Natural killer cell treated with Interleukin-12 subunit alpha and Interleukin-12 subunit beta and Interleukin-15 and Interleukin-18, amount 100 ng/mL, for 72 hours (primary cell): Measurements from ENCODE around the gene PDHX. TPM values are rescaled to one million over a fixed set of nuclear protein-coding genes. Genes with fewer than 3 reads are reported as not detected.
"Not testable (repeated sequence)": the region's sequence is repeated elsewhere in the genome, so short reads cannot be mapped to it uniquely, and the experiment has no call there.

ENCODE experiments used
- ATAC-seq, 2 donors: fragments of 150-1000 bp; cut with Tn5 transposase in 1 of 2; sonication (Bioruptor Pico), chemical (Tn5 transposase) in 1 of 2; 2 replicates each; pipeline ENCODE4 v1.10.0; 2021
- DNase-seq: peaks from one replicate; pipeline ENCODE4 v3.0.0; 2022; ENCODE audit warnings: low spot score
- H3K27ac Mint-ChIP-seq, 2 donors: 1 replicate in 1 of 2; 2 replicates in 1 of 2; pipeline ENCODE4 v1.8.0; 2022; ENCODE audit warnings: mixed read lengths in 2 of 2, mild to moderate bottlenecking in 1 of 2, moderate library complexity in 1 of 2
- H3K27me3 Mint-ChIP-seq, 2 donors: 1 replicate in 1 of 2; 2 replicates in 1 of 2; pipeline ENCODE4 v1.8.0; 2022; ENCODE audit warnings: mixed read lengths in 2 of 2
- H3K36me3 Mint-ChIP-seq: one replicate; pipeline ENCODE4 v1.8.0; 2022; ENCODE audit warnings: mixed read lengths
- H3K4me1 Mint-ChIP-seq, 2 donors: 1 replicate in 1 of 2; 2 replicates in 1 of 2; pipeline ENCODE4 v1.8.0; 2022; ENCODE audit warnings: low read depth in 2 of 2, mixed read lengths in 2 of 2, mild to moderate bottlenecking in 1 of 2
- H3K4me3 Mint-ChIP-seq: one replicate; pipeline ENCODE4 v1.8.0; 2022; ENCODE audit warnings: mixed read lengths
- H3K9me3 Mint-ChIP-seq: 2 replicates; pipeline ENCODE4 v1.8.0; 2022; ENCODE audit warnings: mixed read lengths
- total RNA-seq, 2 donors: library from RNA; stranded (reverse); gene quantifications; one replicate each; pipeline ENCODE4 v1.2.3, GENCODE V29; 2022

Gene PDHX
- total RNA-seq, 2 donors from 2014 or later, result 27.6 to 37.3 TPM

- H3K36me3 Mint-ChIP-seq, result no peaks in the 10 kb centered on the region
- DNase-seq (no peak), ATAC-seq (no peak)
- H3K4me3 Mint-ChIP-seq, result peak overlapping the region; percentile 76
- no peaks in the 10 kb centered on the region for H3K27me3 Mint-ChIP-seq
- H3K4me1 Mint-ChIP-seq, result peaks cover 36 to 39% of the 10 kb centered on the region in 2 donors
- H3K27ac Mint-ChIP-seq, result peak overlapping the region; percentile 66 to 87
- no peaks in the 10 kb centered on the region for H3K9me3 Mint-ChIP-seq
Observed at GRCh38 chr11:35014346-35014745, 97.9 kb downstream of the PDHX start.

DNA sequence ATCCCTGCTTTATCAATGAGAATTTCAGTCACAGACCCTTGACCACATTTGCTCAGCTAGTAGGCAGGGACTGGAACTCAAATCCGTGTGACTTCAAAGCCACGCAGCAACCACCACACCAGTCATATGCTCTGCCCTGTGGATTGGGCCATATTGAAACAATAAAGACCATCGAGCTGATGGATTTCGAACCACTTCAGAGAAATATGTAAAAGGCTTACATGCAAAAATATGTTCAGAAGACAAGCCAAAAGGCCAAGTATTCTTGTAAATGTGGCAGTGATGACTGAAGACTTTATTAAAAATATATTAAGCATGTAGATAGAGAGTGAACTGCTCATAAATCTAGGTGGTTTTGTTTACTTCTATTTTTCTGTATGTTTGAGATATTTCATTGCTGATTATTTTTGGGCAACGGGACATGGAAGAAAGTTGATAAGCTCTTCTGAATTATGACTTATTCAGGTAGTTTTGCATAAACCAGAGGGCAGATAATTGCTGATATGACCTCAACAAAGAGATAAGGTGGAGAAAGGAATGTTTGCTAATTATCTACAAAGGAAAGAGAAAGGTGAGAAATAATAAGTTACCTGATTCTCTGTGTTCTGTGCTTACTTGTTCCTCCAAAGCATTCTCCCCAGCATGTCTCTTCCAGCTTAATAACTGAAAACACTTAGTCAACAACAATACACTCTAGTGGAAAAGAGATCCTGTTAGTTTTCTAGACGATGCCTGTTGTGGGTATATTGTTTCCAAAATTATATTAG, 99.4 kb downstream of the PDHX start:
- Mint-ChIP-seq H3K27me3 (no peaks in the 10 kb centered on the region), H3K9me3 (no peaks in the 10 kb centered on the region), H3K4me3 (no peak overlapping the region), H3K27ac (no peak overlapping the region), H3K4me1 (peaks cover 30 to 33% of the 10 kb centered on the region in 2 donors), H3K36me3 (no peaks in the 10 kb centered on the region)
- ATAC-seq (no peak), DNase-seq (no peak)

GRCh38 chr11:35016916-35017315, 100.5 kb downstream of the PDHX start:
- no peak for DNase-seq
- no peaks in the 10 kb centered on the region for H3K36me3 Mint-ChIP-seq
- ATAC-seq, result no peak
- no peak overlapping the region for H3K4me3 Mint-ChIP-seq
- peaks cover 24 to 30% of the 10 kb centered on the region in 2 donors for H3K4me1 Mint-ChIP-seq
- no peak overlapping the region for H3K27ac Mint-ChIP-seq
- peaks cover 0 to 3% of the 10 kb centered on the region in 2 donors for H3K27me3 Mint-ChIP-seq
- peaks cover 4% of the 10 kb centered on the region for H3K9me3 Mint-ChIP-seq

GRCh38 chr11:35017528-35018342, 101.3 kb downstream of the PDHX start:
- Mint-ChIP-seq H3K27ac (no peak overlapping the region), H3K27me3 (peaks cover 0 to 3% of the 10 kb centered on the region in 2 donors), H3K36me3 (peaks cover 1% of the 10 kb centered on the region), H3K4me3 (no peak overlapping the region), H3K4me1 (peaks cover 17 to 24% of the 10 kb centered on the region in 2 donors), H3K9me3 (peaks cover 4% of the 10 kb centered on the region)
- ATAC-seq, result no peak
- DNase-seq, result no peak

DNA sequence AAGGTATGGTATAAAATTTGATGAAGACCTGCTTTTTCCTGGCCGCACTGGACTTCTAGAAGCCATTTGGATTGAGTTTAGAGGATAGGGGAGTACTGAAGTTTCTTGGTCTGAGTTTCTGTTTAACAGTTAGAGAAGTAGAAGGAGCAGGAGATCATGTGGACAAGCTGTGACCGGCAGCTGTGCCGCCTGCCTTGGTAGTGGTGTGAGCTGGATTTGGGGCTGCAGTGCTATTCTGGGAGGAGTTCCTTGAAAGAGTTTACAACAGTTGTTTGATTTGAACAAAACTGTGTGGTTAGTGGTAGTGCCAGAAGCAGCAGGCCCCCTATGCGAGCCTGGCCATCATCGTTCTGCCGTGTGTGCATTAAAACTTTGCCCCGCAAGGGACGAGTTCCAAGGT, 105.2 kb downstream of the PDHX start:
- H3K27ac Mint-ChIP-seq, result no peak overlapping the region
- DNase-seq (no peak), ATAC-seq (no peak)
- H3K9me3 Mint-ChIP-seq, result peaks cover 19% of the 10 kb centered on the region
- no peak overlapping the region for H3K4me3 Mint-ChIP-seq
- H3K4me1 Mint-ChIP-seq, result peaks cover 13% of the 10 kb centered on the region in 2 donors
- peaks cover 39% of the 10 kb centered on the region for H3K36me3 Mint-ChIP-seq
- peaks cover 0 to 3% of the 10 kb centered on the region in 2 donors for H3K27me3 Mint-ChIP-seq

DNA sequence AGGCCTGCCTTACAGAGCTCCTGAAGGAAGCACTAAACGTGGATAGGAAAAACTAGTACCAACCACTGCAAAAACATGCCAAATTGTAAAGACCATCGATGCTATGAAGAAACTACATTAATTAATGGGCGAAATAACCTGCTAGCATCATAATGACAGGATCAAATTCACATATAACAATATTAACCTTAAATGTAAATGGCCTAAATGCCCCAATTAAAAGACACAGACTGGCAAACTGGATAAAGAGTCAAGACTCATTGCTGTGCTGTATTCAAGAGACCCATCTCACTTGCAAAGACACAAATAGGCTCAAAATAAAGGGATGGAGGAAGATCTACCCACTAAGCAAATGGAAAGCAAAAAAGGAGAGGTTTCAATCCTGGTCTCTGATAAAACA, 107.5 kb downstream of the PDHX start:
- not testable (repeated sequence) for DNase-seq, H3K27ac Mint-ChIP-seq, ATAC-seq, H3K4me3 Mint-ChIP-seq, H3K27me3 Mint-ChIP-seq
- peaks cover 16 to 31% of the 10 kb centered on the region in 2 donors for H3K4me1 Mint-ChIP-seq
- peaks cover 25% of the 10 kb centered on the region for H3K9me3 Mint-ChIP-seq
- peaks cover 50% of the 10 kb centered on the region for H3K36me3 Mint-ChIP-seq

DNA sequence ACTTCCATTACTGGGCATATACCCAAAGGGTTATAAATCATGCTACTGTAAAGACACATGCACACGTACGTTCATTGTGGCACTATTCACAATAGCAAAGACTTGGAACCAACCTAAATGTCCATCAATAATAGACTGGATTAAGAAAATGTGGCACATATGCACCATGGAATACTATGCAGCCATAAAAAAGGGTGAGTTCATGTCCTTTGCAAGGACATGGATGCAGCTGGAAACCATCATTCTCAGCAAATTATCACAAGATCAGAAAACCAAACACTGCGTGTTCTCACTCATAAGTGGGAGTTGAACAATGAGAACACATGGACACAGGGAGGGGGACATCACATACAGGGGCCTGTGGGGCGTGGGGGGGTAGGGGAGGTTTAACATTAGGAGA, 111.6 kb downstream of the PDHX start:
- not testable (repeated sequence) for H3K27me3 Mint-ChIP-seq, DNase-seq, H3K27ac Mint-ChIP-seq, ATAC-seq, H3K4me3 Mint-ChIP-seq
- H3K4me1 Mint-ChIP-seq, result peaks cover 36 to 60% of the 10 kb centered on the region in 2 donors
- H3K9me3 Mint-ChIP-seq, result peaks cover 21% of the 10 kb centered on the region
- H3K36me3 Mint-ChIP-seq, result peaks cover 46% of the 10 kb centered on the region

DNA sequence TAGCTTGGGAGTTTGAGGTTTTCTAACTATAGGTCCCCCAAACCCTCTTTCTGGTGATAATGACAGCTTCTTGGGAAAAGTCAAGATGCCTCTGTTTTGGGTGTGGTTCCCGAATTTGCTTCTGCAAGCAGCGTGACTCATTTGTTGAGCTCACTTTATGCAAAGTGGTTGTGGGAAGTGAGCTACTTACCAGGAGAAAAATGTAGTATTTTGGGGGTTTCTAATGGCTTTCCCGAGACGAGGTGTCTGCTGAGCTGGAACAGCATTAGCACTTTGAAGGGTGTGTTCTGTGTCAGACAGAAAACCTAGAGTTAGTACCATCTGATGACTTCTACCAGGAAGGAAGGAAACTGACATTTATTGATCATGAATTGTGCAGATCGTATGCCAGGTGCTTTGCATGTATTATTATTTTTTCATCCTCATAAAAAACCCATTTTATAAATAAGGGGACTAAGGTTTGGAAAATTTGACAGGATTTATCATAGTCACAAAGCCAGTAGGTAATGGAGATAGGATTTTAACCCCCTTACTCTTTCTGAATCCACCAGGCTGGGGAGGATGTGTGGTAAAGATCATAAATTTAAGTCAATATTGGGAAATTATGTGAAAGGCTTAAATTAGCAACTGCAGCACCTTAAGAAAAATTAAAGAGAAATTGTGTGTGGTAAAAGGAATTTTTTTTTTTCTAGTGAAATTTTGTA, 113.7 kb downstream of the PDHX start:
- H3K4me3 Mint-ChIP-seq, result peak overlapping the region; percentile 81
- peak; percentile 64 for DNase-seq
- H3K9me3 Mint-ChIP-seq, result peaks cover 10% of the 10 kb centered on the region
- peak; percentile 86 to 88 for ATAC-seq
- H3K27me3 Mint-ChIP-seq, result no peaks in the 10 kb centered on the region
- peaks cover 49 to 64% of the 10 kb centered on the region in 2 donors for H3K4me1 Mint-ChIP-seq
- H3K27ac Mint-ChIP-seq, result peak overlapping the region; percentile 81 to 86
- peaks cover 37% of the 10 kb centered on the region for H3K36me3 Mint-ChIP-seq

DNA sequence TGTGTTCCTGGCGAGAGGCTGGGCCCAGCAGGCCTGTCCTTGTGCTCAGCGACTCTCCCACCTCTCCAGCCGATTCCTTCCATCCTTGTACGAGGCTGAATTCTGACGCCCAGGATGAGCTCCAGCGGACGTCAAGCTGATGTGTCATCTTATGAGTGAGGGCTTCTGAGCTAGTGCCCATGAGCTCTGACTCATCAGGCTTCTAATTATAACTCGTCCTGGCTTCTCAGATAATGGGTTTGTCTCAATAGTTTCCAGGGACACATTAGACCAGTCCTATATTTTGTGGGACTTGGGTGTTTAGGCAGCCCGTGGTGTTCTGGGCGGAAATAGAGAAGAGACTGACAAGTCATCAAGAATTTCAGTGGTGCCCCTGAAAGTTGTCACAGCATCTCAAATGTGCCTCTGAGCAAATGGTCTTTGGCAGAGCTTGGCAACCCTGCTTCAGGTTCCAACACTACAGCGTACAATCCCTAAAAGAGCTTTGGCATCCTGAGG, 114.3 kb downstream of the PDHX start:
- no peaks in the 10 kb centered on the region for H3K27me3 Mint-ChIP-seq
- peaks cover 37% of the 10 kb centered on the region for H3K36me3 Mint-ChIP-seq
- H3K9me3 Mint-ChIP-seq, result peaks cover 16% of the 10 kb centered on the region
- H3K27ac Mint-ChIP-seq, result peak overlapping the region; percentile 81 to 86
- ATAC-seq (peak; percentile 58 to 78), DNase-seq (no peak)
- H3K4me3 Mint-ChIP-seq, result peak overlapping the region; percentile 81
- peaks cover 55 to 71% of the 10 kb centered on the region in 2 donors for H3K4me1 Mint-ChIP-seq

DNA sequence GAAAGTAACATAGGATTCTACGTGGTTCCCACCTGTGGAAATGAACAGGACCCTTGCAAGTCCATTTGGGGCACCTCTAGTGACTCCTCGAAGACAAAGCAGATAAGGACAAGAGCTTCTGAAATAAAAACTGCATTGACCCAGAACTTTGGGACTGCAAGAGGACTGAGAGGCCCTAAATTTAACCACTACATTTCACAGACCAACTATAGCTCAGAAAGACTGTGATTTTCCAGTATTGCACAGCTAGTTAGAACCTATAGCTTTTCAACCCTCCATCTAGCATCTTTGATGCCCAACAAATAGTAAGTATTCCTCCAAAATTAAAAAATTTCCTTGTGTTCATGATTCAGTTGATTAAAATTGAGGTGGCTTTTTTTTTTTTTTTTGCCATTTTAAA, 114.9 kb downstream of the PDHX start:
- no peak for ATAC-seq
- H3K4me1 Mint-ChIP-seq, result peaks cover 54 to 75% of the 10 kb centered on the region in 2 donors

GRCh38 chr11:35031867-35032266, 115.4 kb downstream of the PDHX start:
- Mint-ChIP-seq H3K36me3 (peaks cover 27% of the 10 kb centered on the region), H3K27ac (peak overlapping the region; percentile 12 to 86), H3K9me3 (peaks cover 16% of the 10 kb centered on the region), H3K4me3 (peak overlapping the region; percentile 40), H3K27me3 (no peaks in the 10 kb centered on the region), H3K4me1 (peaks cover 53 to 75% of the 10 kb centered on the region in 2 donors)
- DNase-seq, result no peak
- no peak for ATAC-seq

More for the DNA sequence above, 114.9 kb downstream of the PDHX start:
- Mint-ChIP-seq H3K27me3 (no peaks in the 10 kb centered on the region), H3K36me3 (peaks cover 31% of the 10 kb centered on the region), H3K27ac (peak overlapping the region; percentile 81 to 86), H3K4me3 (peak overlapping the region; percentile 81), H3K9me3 (peaks cover 16% of the 10 kb centered on the region)
- no peak for DNase-seq

DNA sequence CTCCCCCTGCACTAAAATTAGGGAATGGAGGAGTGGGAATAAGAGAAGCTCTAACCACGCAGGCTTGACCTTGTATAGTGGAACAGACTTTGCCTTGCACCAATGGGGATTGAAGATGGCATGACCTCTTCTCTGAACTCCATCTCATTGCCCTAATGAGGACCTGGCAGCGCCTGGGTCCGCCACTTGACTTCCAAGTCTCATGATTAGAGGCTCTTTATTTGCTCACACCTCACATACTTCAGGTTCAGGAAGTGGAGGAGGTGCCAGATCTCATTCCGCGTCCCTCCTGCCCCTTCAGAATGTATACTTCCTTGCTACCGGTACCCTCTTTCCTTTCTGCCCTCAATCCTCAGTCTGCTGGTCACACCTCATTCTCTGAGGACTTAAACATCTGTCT, 116.6 kb downstream of the PDHX start:
- DNase-seq (no peak), ATAC-seq (no peak)
- H3K4me3 Mint-ChIP-seq, result peak overlapping the region; percentile 78
- H3K36me3 Mint-ChIP-seq, result peaks cover 19% of the 10 kb centered on the region
- H3K27ac Mint-ChIP-seq, result peak overlapping the region; percentile 9 to 68
- peaks cover 16% of the 10 kb centered on the region for H3K9me3 Mint-ChIP-seq
- H3K4me1 Mint-ChIP-seq, result peaks cover 52 to 72% of the 10 kb centered on the region in 2 donors
- H3K27me3 Mint-ChIP-seq, result peaks cover 0 to 3% of the 10 kb centered on the region in 2 donors

- peak overlapping the region; percentile 78 for H3K4me3 Mint-ChIP-seq
- no peak for DNase-seq
- peaks cover 0 to 3% of the 10 kb centered on the region in 2 donors for H3K27me3 Mint-ChIP-seq
- H3K4me1 Mint-ChIP-seq, result peaks cover 48 to 72% of the 10 kb centered on the region in 2 donors
- peaks cover 15% of the 10 kb centered on the region for H3K9me3 Mint-ChIP-seq
- peak overlapping the region; percentile 9 to 68 for H3K27ac Mint-ChIP-seq
- peaks cover 17% of the 10 kb centered on the region for H3K36me3 Mint-ChIP-seq
- ATAC-seq, result no peak
Observed at GRCh38 chr11:35034401-35034800, 118.0 kb downstream of the PDHX start.
